DOHH2 (cell line): Measurements from ENCODE around the gene NRXN3.

Source experiments
- EZH2phosphoT487 ChIP-seq: fragments of 200-600 bp; sonication (generic); IDR thresholded peaks from 2 replicates; pipeline ENCODE4 v1.6.1; 2017; ENCODE audit warnings: borderline replicate concordance, mild to moderate bottlenecking, antibody characterized with exemption, low read length, moderate library complexity, mixed read lengths
- TF ChIP-seq, protein P1 (sequence below): fragments of 200-600 bp; sonication (generic); IDR thresholded peaks from one replicate; pipeline ENCODE4 v1.5.1; 2014; ENCODE audit warnings: antibody characterized with exemption, mild to moderate bottlenecking, low read depth, low read length; ENCODE audit not compliant: poor library complexity, severe bottlenecking

GRCh38 chr14:79352076-79352630 is 1182.0 kb downstream of the NRXN3 start:
- TF ChIP-seq, protein P1, sequence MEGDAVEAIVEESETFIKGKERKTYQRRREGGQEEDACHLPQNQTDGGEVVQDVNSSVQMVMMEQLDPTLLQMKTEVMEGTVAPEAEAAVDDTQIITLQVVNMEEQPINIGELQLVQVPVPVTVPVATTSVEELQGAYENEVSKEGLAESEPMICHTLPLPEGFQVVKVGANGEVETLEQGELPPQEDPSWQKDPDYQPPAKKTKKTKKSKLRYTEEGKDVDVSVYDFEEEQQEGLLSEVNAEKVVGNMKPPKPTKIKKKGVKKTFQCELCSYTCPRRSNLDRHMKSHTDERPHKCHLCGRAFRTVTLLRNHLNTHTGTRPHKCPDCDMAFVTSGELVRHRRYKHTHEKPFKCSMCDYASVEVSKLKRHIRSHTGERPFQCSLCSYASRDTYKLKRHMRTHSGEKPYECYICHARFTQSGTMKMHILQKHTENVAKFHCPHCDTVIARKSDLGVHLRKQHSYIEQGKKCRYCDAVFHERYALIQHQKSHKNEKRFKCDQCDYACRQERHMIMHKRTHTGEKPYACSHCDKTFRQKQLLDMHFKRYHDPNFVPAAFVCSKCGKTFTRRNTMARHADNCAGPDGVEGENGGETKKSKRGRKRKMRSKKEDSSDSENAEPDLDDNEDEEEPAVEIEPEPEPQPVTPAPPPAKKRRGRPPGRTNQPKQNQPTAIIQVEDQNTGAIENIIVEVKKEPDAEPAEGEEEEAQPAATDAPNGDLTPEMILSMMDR: no peak
- no peak for TF ChIP-seq EZH2phosphoT487
